GM18951 (cell line): ENCODE measurements around the gene SYNCRIP.
"Not testable (repeated sequence)": the region's sequence is repeated elsewhere in the genome, so short reads cannot be mapped to it uniquely, and the experiment has no call there.

Experiments
- POLR2A ChIP-seq: IDR thresholded peaks from 4 replicates; pipeline ENCODE4 v1.6.1; 2011; ENCODE audit warnings: mild to moderate bottlenecking; ENCODE audit not compliant: insufficient read length, insufficient read depth; ENCODE audit errors: extremely low read depth
- in situ Hi-C: fragments of 300-500 bp; cut with MboI; formaldehyde crosslinking; loops from one replicate; pipeline ENCODE4 v1.12.0; 2022; ENCODE audit warnings: low sequenced_read_pairs, mixed read lengths, inconsistent platforms; ENCODE audit not compliant: unreplicated experiment

Gene SYNCRIP

GRCh38 chr6:85574932-85575598 is 67.6 kb downstream of the SYNCRIP start:
- in situ Hi-C loops: no loop called here
- TF ChIP-seq POLR2A: no peak

DNA sequence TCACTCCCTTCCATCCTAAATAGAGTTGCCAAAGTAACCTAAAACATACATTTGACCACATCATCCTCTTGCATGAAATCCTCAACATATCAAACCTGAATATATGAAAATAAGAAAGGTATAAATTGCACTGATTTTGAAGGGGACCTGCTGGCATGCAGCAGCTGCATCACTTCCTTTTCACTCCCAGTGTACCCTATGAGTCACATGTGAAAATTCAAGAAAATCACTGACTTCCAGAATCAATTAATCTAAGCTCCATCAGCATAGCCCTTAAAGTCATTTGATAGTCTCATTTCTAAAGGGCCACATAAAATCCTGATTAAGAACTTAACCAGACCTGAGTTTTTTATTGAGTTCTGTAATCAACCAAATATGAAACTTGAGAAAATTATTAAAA is 73.4 kb downstream of the SYNCRIP start:
- in situ Hi-C loops: no loop called here
- TF ChIP-seq POLR2A: no peak

GRCh38 chr6:85568411-85568810 is 74.3 kb downstream of the SYNCRIP start:
- in situ Hi-C loops: no loop called here
- TF ChIP-seq POLR2A: no peak

DNA sequence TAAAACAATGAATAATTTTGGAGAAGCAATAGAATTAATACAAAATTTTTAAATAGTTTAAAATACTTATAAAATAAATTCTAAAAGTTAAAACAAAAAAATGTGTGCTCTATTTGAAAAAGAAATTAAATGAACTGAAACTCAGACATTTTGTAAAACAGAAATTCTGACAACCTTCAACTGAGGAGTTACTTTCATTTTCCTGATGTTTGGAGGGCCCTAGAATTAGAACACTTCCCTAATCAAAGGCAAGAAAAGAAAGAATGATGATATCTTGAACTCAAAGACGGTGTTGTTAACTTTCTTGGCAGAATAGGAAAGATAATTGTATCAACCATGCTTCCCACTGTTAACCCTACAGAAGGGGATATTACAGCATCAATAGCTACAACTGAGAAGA is 77.0 kb downstream of the SYNCRIP start:
- no peak for TF ChIP-seq POLR2A
- in situ Hi-C loops: no loop called here

DNA sequence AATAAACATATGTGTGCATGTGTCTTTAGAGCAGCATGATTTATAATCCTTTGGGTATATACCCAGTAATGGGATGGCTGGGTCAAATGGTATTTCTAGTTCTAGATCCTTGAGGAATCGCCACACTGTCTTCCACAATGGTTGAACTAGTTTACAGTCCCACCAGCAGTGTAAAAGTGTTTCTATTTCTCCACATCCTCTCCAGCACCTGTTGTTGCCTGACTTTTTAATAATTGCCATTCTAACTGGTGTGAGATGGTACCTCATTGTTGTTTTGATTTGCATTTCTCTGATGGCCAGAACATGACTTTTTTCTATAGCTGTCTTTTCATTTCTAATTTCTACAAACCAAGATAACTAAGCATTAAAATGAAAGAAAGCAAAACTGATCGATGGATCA is 78.5 kb downstream of the SYNCRIP start:
- in situ Hi-C loops: not testable (repeated sequence)
